Forelimb muscle (tissue), 1 donor: ENCODE measurements around the gene ZNF616. TPM values are rescaled to one million over a fixed set of nuclear protein-coding genes. Genes with fewer than 3 reads are reported as not detected.

Source experiments
- DNase-seq: peaks from one replicate; pipeline ENCODE4 v3.0.0-alpha.2; 2013; ENCODE audit warnings: low read depth
- polyA plus RNA-seq: library from polyadenylated mRNA; unstranded; fragments of 120-200 nt; gene quantifications from one replicate; pipeline ENCODE4 v1.2.1, GENCODE V29; 2013; ENCODE audit not compliant: insufficient read length

ZNF616 gene
- 9.1 TPM for polyA plus RNA-seq

GRCh38 chr19:52139252-52140031 is at the start of gene ZNF616:
Gene ZNF616, minus strand, starts transcription at chr19:52139938. Its CDS starts 9,426 bp downstream, at chr19:52130512.
- DNase-seq: peak; percentile 78

DNA sequence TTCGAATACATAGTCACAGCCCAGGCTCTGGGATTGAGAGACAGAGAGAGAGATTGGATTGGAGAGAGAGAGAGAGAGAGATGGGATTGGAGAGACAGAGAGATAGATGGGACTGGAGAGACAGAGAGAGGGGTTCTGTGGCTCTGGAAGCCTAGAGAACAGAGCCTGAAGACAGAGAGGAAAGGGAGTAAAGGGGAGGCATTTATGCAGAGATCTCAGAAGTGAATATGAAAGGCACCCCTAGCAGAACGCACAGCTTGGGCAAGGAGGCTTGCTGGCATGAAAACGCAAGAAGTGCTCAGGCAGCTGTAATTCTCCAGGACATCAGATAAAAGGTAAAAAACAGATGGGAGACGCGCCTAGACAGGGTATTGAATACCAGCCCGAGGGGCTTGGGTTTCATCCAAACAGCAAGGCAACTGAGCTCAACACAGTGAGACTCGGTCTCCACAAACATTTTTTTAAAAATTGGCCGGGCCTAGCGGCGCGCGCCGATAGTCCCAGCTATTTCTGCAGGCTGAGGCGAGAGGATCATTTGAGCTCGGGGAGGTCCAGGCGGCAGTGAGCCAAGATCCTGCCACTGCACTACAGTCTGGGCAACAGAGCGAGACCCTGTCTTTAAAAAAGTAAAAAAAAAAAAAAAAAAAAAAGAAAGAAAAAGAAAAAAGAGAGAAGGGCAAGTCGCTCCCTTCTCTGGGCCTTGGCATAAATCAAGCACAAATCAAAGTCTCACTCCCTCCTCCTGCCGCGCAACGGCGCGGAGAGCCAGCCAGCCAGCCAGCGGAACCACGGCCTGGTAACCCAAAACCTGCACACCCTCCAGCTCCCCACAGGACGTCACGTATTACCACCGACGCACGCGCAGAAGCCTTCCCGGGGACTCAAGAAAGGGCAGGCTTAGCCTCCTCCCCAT is 49.3 kb upstream of the ZNF616 start:
- DNase-seq: no peak

- no peak for DNase-seq
Measured at GRCh38 chr19:52187407-52187806, 47.7 kb upstream of the ZNF616 start.

- DNase-seq: no peak
Measured at GRCh38 chr19:52176574-52176973, 36.8 kb upstream of the ZNF616 start.

DNA sequence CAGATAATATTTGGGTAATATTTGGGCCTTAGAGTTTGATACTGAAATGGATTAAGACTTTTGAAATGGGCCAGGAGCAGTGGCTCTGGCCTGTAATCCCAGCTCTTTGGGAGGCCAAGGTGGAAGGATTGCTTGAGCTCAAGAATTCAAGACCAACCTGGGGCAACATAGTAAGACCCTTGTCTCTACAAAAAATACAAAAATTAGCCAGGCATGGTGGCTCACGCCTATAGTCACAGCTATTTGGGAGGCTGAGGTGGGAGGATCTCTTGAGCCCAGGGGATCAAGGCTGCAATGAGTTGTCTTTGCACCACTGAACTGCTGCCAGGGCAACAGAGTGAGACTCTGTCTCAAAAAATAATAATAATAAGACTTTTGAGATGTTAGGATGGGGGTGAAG is 32.6 kb upstream of the ZNF616 start:
- DNase-seq: no peak

- DNase-seq: no peak
Measured at GRCh38 chr19:52171321-52172169, 31.8 kb upstream of the ZNF616 start, which contains the start of gene ZNF836. Gene ZNF836, minus strand, starts transcription at chr19:52171621. Its CDS starts 3,549 bp downstream, at chr19:52168072.

DNA sequence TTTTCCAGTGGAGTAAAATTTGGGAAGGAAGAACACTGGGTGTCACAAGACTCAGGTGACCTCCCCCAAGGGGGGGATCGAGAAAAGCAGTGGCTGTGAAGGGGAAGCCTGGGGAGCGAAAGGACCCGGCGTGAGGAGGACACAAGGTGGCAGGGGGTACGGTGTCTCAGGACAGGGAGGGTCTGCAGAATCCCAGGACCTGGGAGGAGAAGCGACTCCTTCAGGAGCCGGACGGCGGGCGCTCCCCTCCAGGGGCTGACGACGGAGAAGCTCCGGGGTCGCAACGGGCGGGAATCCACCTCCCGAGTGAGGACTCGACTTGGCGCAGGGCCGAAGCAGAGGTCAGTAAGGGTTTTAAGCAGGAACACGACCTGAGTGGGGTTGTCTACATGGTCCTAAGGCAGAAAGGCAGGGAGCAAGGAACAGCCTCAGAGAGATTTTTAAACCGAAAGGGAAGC is 31.2 kb upstream of the ZNF616 start:
- no peak for DNase-seq

DNA sequence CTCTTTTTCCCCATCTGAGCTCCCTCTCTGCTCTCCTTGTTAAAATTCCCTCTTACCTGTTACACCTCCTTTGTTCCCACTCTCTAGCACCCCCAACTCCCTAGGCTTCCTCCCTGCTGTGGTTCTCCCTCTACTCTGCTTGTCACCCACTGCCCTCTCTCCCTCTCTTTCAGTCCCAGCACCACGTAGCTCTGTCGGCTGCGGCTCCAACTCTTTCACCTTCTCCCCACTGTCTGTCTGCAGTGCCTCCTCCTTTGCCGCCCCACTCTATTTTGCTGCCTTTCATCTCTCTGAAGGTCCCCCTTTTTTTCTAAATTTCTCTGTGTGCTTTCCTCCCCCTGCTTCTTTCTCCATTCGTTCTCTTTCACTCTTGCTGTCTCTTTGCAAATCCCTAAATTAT is 30.6 kb upstream of the ZNF616 start:
- DNase-seq: no peak

DNA sequence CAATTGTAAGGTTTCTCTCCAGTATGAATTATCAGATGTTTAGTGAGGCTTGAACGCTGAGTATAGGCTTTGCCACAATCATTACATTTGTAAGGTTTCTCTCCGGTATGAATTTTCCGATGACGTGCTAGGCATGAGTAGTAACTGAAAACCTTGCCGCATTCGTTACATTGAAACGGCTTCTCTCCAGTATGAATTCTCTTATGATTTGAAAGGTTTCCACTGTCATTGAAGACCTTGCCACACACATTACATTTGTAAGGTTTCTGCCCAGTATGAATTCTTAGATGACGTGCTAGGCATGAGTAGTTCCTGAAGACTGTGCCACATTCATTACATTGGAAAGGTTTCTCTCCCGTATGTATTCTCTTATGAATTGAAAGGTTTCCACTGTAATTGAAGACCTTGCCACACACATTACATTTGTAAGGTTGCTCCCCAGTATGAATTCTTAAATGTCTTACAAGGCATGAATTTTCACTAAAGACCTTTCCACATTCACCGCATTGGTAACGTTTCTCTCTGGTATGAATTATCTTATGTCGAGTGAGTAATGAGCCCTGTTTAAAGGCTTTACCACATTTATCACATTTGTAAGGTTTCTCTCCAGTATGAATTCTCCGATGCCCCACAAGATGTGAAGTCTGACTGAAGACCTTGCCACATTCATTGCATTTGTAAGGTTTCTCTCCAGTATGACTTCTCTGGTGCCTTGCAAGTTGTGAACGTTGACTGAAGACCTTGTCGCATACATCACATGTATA is 16.0 kb upstream of the ZNF616 start:
- no peak for DNase-seq

- no peak for DNase-seq
Measured at GRCh38 chr19:52148256-52148655, 8.5 kb upstream of the ZNF616 start.

GRCh38 chr19:52142001-52142595 is 2.4 kb upstream of the ZNF616 start:
- no peak for DNase-seq

DNA sequence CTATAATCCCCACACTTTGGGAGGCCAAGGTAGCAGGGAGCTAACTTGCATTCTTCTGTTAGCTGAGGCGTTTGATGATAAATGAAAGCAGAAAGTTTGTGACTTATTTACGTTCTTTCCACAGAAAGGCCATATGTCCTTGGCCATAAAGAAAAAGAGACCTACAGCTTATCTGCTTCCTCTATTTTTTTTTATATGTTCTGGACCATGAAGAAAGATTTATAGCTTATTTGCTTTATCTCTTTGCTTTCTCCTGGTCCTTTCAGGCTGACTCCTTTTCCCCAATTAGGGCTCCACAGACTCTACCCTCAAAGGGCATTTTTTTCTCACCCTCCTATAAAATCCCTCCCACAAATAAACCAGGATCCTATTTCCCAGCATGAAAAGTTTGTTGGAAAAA is 1.5 kb upstream of the ZNF616 start:
- no peak for DNase-seq

- no peak for DNase-seq
Measured at GRCh38 chr19:52140032-52140710, 433 bp upstream of the ZNF616 start.

DNA sequence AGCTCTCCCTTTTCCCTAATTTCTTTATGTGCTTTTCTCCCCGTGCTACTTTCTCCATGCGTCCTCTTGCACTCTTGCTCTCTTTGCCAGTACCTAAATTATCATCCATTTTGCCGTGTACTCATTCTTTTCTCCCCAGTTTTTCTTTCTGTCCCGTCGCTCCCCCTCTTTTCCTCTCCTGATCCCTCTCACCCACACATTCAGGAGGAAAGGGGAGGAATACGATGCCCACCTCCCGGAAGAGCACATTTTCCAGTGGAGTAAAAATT is 821 bp downstream of the ZNF616 start:
- DNase-seq: no peak

- DNase-seq: no peak
Measured at GRCh38 chr19:52138278-52138982, 1.3 kb downstream of the ZNF616 start.

GRCh38 chr19:52120286-52120685 is 19.5 kb downstream of the ZNF616 start:
- no peak for DNase-seq

DNA sequence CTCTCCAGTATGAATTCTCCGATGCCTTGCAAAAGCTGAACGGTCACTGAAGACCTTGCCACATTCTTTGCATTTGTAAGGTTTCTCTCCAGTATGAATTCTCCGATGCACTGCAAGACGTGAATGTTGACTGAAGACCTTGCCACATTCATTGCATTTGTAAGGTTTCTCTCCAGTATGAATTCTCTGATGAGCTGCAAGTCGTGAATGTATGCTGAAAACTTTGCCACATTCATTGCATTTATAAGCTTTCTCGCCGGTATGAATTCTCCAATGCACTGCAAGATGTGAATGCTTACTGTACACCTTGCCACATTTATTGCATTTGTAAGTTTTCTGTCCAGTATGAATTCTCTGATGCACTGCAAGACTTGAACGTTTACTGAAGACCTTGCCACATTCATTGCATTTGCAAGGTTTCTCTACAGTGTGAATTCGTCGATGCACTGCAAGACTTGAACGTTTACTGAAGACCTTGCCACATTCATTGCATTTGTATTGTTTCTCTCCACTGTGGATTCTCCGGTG is 24.1 kb downstream of the ZNF616 start:
- no peak for DNase-seq

DNA sequence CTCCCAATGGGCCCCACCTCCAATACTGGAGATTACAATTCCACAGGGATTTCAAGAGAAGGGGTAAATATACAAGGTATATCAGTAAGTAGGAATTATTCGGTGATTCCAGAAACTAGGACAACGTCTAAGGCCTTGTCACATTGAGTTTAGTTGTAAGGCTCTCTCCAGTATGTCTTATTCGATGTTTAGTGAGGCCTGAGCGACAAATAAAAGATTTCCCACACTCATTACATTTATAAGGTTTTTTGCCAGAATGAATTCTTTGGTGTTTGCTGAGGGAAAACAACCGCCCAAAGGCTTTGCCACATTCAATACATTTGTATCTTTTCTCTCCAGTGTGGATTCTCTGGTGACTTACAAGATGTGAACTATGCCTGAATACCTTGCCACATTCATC is 25.0 kb downstream of the ZNF616 start:
- no peak for DNase-seq

DNA sequence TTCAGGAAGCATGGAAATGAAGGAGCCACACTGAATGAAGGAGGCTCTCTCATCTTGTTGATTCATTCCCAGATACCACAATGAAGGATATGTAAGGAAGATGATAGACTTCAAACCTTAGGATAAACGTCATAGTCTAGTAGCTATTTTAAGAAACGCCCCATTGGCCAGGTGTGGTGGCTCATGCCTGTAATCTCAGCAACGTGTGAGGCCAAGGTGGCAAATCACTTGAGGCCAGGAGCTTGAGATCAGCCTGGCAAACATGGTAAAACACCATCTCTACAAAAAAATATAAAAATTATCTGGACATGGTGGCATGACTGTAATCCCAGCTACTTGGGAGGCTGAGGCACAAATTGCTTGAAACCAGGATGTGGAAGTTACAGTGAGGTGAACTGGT is 27.1 kb downstream of the ZNF616 start:
- no peak for DNase-seq
